ENCODE data around the gene PDZD8.
A peak's percentile ranks its signal among the peaks of the same experiment; 100 is the strongest.

The PDZD8 gene, protein sequence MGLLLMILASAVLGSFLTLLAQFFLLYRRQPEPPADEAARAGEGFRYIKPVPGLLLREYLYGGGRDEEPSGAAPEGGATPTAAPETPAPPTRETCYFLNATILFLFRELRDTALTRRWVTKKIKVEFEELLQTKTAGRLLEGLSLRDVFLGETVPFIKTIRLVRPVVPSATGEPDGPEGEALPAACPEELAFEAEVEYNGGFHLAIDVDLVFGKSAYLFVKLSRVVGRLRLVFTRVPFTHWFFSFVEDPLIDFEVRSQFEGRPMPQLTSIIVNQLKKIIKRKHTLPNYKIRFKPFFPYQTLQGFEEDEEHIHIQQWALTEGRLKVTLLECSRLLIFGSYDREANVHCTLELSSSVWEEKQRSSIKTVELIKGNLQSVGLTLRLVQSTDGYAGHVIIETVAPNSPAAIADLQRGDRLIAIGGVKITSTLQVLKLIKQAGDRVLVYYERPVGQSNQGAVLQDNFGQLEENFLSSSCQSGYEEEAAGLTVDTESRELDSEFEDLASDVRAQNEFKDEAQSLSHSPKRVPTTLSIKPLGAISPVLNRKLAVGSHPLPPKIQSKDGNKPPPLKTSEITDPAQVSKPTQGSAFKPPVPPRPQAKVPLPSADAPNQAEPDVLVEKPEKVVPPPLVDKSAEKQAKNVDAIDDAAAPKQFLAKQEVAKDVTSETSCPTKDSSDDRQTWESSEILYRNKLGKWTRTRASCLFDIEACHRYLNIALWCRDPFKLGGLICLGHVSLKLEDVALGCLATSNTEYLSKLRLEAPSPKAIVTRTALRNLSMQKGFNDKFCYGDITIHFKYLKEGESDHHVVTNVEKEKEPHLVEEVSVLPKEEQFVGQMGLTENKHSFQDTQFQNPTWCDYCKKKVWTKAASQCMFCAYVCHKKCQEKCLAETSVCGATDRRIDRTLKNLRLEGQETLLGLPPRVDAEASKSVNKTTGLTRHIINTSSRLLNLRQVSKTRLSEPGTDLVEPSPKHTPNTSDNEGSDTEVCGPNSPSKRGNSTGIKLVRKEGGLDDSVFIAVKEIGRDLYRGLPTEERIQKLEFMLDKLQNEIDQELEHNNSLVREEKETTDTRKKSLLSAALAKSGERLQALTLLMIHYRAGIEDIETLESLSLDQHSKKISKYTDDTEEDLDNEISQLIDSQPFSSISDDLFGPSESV

DNA sequence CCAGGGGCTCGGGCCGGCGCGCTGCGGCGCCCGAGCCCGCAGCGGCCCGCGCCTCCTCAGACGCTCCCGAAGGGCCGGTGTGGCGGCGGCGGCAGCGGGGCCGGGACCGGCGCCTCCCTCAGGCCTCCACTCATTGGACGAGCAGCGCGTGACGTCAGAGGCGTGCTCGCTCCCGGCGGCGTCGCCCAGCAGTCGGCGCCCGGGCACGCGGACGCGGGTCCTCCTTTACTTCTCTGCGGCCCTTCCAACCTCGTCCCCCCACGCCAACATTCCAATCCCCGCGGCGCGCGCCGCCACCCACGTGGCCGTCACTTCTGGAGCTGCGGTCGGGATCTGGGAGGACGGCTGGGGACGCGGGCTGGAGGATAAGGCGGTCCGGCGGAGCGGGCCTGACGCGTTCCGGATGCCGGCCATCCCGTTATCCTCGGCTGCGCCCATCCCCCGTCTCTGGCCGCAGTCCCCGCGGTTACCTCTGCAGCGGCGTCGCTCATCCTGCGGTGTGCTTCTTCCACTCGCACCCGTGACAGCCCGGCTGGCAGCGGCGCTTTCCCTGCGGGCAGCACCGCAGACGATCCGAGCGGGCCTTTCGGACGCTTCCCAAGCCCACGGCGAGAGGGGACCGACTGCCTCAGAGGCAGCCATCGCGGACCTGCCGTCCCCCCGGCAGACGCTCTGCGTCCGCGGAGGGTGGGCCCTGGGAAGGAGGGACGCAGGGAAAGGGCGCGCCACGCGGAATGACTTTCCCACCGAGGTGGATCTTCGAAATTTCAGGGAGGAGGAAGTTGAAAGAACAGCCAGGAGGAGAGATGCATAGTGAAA lies at the start of gene PDZD8:
PDZD8 (minus strand) TSS at position 81 of the 819 bp plus-strand sequence. CDS start 213 bp downstream, outside the sequence.
- peak; percentile 54 for DNase-seq

DNA sequence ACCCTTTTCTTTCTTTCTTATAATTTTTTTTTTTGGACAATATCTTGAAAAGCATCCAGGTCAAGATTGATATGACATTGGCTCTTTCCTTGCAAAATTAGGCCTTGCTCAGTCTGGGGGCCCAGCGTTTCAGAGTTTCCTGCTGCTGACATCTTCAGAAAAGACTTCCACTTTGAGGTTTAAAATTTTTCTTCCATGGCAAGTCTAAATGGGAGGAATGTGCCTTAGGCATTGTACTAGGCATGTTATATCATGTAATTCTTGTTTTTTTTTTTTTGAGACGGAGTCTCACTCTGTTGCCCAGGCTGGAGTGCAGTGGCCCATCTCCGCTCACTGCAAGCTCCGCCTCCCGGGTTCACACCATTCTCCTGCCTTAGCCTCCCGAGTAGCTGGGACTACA lies 48.9 kb upstream of the PDZD8 start:
- no peak for DNase-seq

DNA sequence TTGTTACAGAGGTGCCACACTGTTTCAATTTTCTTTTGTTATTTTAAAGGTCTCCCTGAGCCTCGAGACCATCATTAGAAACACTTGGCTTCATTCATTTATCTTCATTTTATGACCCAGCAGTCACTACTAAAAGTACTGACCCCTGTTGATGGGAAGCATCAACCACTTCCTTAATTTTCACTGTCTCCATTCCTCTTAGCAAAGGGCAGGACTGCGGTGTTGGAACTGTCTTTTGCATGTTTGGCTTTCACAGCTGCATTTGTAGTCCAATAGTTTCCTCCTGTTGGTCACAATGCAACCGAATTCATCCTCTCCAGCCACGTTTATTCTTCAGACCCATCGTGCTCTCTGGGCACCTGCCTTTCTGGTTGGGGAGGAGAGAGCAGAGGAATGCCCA lies 46.7 kb upstream of the PDZD8 start:
- DNase-seq = no peak

DNA sequence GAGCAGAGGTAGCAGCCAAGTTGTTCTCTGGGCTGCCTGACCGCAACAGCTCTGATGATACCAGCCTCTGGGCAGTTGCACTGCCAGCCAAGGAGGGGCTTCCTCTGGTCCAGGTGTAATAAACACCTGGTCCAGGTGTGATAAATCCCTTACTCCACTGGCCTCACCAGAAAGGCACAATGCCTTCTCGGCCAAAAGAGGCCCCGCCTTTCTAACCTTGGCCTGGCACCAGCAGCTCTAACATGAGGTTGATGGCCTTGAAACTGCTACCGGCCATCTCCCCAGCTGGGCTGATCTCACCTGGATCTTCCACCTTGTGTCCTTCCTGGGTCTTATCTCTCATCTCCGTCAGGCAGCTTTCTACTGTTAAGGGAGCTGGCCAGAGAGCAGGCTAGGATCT lies 45.5 kb upstream of the PDZD8 start:
- DNase-seq = no peak

DNA sequence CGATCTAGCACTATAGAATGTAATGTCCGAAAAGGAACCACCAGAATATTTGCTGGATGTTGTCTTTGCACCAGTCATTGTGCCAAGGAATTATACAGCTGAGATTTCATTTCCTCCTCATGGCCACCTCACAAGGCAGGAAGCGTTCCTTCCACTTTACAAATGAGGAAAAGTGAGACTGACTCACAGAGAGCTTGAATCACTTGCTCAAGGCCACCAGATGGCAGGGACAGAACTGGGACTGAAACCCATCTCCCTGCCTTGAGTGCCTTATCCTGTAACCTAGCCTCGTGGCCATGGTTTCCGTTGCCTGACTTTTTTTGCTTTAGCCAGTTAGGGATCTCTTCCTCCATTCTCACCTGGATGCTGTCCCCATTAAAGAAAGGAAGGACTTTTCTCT lies 44.7 kb upstream of the PDZD8 start:
- DNase-seq = no peak

DNA sequence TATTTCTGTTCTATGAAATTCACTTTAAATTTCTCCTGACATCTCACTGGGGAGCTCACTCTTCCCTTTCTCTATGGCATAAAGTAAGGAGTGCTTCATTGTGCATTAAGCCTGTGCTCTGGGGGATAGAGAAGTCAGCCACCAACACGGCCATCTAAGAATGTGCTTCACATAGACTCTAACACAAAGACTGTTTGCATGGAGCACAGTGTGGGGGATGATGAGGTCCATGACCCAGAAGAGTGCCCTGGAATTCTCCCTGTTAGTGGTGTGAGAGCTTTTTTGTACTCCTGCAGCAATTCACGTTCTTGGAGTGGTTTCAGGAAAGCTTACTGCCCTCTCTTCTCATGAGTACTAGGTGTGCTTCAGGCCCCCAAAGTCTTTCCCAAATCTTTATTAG lies 43.9 kb upstream of the PDZD8 start:
- no peak for DNase-seq

DNA sequence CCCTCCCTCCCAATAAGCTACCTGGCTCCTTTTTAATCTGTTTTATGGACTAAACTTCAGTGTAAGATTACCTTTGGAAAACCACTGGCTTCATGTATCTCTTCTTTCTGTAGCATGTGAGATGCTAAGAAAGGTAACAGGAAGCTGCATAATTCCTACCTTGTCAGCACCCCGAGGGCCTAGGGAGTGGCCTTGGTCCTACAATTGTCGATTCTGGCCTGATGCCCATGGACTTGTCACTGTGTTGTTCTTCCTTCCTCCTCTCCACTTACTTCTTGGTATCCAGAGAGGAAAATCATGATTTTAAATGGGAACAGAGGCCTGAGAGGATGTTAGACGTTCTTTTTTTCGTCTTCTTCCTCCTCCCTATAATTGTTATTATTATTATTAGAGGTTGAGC lies 42.9 kb upstream of the PDZD8 start:
- no peak for DNase-seq

DNA sequence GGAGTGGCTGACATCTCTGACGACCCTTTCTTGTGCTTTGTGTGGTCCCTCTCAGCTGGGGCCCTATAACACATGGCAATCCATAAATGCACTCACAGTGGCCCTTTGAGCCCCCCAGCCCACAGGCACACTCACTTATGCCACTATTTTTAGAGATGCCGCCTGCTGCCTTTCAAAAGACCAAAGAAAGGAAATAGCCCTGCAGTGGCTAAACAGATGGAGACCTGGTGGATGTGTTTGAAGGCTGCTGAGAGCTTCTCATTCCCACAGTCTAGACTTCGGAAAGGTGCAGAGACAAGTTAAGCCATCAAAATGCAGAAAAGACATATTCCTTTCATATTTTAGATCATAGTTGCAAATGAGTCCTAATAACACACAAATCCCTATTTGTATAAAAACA lies 42.0 kb upstream of the PDZD8 start:
- DNase-seq = no peak

DNA sequence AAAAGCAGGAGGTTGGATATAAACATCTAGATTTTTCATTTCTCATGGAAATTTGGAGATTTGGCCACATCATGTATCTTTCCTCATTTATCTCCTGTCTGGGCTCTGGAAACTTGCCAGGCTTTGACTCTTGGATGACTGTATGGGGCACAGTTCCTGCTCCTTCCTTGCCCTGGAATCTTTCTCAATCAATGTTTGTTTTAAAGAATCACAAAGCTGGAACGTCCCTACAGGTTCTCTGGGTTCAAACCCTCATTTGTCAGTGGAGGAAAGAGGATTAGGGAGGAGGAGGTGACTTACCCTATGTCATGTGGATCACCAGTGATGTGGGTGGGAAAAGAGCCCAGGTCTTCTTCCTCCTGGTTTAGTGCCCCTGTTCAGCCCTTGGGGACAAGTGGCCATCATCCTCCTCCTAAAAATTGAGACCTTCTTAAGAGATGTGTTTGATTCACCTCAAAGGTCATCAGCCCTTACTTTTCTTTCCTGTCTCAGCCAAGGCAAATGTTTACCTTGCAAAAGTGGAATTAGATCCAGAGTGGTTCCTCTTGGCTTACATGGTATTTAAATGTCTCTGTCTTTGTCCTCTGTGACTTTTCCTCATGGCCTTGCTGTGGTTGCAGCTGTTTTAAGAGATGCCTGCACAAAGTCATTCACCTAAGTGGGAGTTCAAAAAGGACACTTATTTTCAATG lies 38.8 kb upstream of the PDZD8 start:
- no peak for DNase-seq

DNA sequence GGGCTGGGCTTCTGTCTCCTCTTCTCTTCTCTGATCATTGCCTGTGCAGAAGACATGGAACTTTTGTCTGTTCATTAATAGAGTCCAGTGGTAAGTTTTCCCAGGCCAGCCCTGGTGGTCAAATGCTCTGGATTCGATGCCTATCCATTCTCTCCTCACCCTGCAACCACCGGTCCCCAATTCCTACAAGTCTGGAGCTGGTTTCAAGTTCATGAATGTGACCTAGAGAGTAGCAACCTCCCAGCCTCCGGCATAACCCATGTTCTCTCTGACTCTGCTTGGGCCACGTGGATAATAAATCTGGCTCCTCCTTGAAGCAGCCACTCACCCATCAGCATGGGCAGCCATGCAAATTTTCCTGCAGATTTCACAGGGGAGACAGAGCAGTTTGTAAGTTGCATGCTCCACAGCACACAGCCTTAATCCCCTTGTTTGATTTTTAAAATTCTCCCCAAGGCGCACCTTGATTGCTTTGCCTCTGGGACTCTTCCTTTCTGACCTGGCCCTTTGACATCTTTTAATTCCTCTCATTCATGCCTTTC lies 37.3 kb upstream of the PDZD8 start:
- no peak for DNase-seq

DNA sequence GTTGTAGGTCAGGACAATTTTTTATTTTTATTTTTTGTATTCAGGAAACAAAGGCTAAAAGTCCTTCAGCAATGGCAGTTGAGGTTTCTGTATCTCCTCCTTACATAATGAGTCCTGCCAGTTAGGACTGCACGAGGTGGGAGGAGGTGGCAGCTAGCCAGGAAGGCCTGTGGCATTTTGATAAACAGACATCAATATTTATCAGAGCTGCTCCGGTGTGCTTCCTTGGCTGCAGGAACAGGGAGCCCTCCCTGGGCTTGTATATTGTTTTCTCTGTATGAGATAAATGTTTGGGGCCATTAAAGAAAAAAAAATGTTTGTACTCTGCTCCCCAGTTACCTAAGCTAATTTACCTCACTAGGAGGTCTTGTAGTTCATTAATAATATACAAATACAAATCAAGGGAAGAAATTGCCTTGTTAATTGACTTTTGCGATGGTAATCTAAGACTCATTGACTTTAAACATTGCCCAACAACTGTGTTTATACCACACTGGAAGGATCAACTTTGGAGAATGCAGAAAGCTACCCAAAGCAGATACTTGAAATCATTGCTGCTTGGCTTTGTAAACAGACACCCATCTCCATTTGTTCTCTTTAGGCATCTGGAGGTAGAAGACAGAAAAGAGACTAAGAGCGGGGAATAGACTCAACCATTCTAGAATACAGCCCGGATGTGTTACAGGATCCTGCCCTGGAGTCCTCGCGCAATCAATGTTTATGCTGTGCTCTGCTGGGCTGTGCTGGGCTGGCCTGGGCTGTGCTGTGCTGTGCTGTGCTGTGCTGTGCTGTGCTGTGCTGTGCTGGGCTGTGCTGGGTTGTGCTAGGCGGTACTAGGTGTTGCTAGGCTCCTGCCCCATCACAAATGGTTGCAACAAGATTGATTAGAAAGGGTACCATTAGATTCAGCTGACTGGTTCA lies 36.5 kb upstream of the PDZD8 start:
- no peak for DNase-seq

DNA sequence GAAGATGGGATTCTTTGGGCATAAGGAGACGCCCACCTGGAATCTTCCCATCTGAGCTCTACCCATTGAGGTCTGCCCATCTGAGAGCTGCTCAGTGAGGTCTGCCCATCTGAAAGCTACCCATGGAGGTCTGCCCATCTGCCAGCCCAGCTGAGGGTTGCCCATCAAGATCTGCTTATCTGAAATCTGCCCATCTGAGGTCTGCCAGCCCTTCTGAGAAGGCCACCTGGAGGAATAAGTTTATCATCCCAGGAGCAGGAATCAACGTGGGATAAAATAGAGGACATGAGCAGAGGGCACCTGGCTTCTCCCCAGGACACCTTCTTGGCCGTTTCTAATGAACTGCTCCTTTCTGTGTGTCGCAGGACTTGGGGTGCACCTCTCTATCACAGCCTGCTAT lies 35.3 kb upstream of the PDZD8 start:
- no peak for DNase-seq

DNA sequence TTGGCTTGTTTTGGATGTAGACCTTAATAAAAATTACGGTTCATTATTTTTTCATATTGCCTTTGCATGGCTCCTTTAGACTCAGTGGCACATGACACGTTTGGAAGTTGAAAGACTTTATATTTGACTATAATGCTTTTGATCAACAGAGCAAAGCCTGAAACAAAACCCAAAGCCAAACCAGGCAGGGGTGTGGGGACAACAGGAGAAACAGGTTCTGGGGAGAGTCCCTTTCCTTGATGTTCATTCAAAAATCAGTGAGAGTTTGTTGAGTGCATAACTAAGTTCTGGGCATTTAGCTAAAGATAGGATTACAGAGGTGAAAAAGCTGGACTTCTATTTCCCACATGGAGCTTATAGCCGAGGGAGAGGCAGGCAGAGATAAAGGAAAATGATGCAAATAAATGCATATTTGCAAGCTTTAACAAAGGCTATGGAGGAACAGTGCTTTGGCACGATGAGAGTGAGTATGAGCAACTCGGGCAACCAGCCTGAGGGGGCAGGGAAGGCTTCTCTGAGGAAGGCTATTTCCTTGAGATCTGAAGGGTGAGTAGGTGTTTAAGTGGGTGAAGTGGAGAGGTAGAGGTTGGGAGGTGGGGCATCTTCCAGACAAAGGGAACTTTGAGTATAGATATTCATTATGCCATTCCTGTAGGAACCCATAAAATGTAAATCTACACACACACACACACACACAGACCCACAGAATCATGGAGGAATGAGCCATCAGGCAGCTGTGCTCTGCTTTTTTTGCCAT lies 34.5 kb upstream of the PDZD8 start:
- no peak for DNase-seq

DNA sequence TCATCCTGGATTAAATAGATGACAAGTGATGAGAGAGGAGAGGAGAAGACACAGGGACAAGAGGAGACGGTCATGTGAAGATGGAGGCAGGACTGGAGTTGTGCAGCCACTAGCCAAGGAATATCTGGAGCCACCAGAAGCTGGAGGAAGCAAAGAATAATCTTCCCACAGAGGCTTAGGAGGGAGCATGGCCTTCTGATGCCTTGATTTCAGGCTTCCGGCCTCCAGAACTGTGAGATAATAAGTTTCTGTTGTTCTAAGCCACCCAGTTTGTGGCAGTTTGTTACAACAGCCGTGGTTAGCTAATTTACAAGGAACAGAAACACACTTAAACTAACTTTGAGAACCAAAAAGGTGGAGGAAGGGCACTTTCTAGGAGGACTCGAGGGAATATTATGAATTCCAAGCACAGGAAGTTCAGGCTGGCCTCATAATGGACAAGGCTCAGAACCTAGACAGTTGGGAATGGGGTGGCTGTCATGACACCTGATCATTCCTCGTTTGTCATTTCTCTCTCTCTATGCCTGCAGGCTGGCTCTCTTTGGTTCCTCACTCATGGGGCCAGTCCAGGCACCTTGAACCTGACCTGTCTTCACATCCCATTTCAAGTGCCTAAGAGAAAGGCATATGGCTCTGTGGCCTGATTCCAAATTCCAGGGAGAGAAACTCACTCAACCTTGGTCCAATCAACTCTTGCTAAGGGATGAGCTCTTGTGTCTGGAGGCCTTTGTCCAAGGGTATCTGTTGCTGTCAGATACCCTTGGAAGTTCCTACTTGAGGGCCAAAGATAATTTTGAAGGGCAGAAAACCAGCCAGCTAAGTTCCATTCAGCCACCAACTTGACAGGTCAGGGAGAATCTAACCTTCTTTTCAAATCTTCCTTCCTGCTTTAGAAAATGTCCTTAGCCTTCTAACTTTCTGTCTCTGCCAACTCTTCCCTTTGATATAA lies 33.5 kb upstream of the PDZD8 start:
- DNase-seq = no peak

DNA sequence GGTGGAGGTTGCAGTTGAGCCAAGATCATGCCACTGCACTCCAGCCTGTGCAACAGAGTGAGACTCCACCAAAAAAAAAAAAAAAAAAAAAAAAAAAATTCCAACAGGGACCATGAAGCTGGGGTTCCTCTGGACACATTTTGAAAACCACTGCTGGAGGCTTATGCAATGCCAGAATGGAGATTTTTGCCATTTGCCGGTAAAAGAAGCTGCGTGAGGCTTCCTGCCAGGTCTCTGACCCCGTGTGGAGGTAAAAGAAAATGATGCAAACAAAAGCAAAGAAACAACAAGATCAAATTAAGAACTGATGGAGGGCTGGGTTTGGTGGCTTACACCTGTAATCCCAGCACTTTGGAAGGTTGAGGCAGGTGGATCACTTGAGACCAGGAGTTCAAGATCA lies 30.5 kb upstream of the PDZD8 start:
- DNase-seq = no peak

DNA sequence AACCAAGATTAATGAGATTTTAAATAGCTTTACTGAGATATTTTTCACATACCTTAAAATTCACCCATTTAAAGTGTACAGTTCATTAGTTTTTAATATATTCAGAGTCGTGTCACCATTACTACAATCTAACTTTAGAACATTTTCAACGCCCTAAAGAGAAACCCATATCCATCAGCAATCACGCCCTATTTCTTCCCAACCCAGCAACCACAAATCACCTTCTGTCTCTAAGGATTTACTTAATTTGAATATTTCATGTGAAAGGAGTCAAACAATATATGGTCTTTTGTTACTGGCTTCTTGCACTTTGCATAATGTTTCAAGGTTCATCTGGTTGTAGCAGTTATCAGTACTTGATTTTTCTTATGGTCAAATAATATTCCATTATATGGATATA lies 25.1 kb upstream of the PDZD8 start:
- no peak for DNase-seq

DNA sequence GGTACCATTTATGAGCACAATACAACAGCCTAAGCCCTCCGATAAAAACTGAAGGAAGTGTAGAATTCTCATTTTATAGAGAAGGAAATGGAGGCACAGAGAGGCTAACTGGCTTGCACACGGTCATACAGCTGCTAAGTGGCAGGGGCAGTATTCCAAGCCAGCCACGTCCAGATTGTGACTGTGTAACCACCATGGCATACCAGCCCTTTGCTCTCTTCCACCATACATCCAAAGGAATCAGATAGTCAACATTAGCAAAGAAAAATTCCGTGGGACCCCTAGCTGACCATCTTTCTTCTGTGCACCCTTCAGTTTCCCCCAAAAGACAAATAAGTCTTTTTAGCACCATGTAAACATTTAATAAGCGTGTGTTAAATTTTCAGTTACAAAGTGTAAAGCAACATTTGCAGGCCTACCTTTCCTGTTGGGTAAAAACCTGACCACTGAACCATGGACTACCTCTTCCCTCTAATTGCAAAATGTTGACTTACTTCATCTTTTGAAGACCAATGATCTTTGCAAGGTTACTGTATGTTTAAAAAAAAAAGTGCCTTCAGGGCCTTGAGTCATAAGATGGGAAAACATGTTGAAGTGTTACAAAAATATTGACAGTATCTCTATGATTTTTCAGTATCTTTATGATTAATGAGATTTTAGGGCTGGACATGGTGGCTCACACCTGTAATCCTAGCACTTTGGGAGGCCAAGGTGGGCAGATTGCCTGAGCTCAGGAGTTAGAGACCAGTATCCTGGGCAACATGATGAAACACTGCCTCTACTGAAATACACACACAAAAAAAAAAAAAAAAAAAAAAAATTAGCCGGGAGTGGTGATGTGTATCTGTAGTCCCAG lies 24.3 kb upstream of the PDZD8 start:
- DNase-seq = no peak

DNA sequence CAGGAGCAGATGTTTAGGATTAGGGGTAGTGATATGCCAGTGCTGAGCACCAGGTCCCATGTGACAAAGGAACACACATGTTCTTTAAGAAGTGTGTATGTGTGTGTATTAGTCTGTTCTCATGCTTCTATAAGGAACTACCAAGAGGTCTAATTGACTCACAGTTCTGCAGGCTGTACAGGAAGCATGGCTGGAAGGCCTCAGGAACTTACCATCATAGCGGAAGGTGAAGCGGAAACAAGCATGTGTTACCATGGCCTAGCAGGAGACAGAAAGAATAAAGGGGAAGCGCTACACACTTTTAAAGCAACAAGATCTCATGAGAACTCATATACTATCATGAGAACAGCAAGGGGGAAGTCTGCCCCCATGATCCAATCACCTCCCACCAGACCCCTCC lies 22.8 kb upstream of the PDZD8 start:
- DNase-seq = no peak
